IMR-90 (cell line): ENCODE measurements around the gene OPHN1. TPM values are rescaled to one million over a fixed set of nuclear protein-coding genes. Genes with fewer than 3 reads are reported as not detected.

Experiments
- ATAC-seq: fragments of 200-7000 bp; cut with Tn5 transposase; 2 replicates; pipeline ENCODE4 v1.9.1; 2020; ENCODE audit warnings: low read depth, mild to moderate bottlenecking, moderate library complexity
- BruUV-seq: library from RNA; stranded (reverse); fragments of 400-500 nt; replicated peaks from 2 replicates; lab custom pipeline; 2021; lab: Mats Ljungman, UMichigan
- CTCF ChIA-PET: fragments of 300-600 bp; formaldehyde crosslinking; extraction: SDS; loops from one replicate; lab custom pipeline; 2021; ENCODE audit warnings: antibody characterized with exemption; lab: Yijun Ruan, JAX
- POLR2A ChIA-PET: fragments of 300-600 bp; sonication (Branson Sonifier 250); formaldehyde crosslinking; loops from one replicate; lab custom pipeline; 2022; ENCODE audit warnings: antibody characterized with exemption; ENCODE audit not compliant: unreplicated experiment; lab: Charles Lee
- DNase-seq: peaks from one replicate; pipeline ENCODE4 v3.0.0; 2013
- H2AFZ ChIP-seq: replicated peaks from 2 replicates; pipeline ENCODE3; 2013; ENCODE audit warnings: low read length, mild to moderate bottlenecking; ENCODE audit not compliant: poor library complexity
- H2AK5ac ChIP-seq: 2 replicates; pipeline ENCODE4 v1.6.1; 2013; ENCODE audit warnings: low read depth, low read length, inconsistent platforms
- H2AK9ac ChIP-seq: replicated peaks from 2 replicates; pipeline ENCODE3; 2013; ENCODE audit warnings: mild to moderate bottlenecking, low read depth, low read length, moderate library complexity; ENCODE audit not compliant: poor library complexity
- H2BK120ac ChIP-seq: 2 replicates; pipeline ENCODE4 v1.6.1; 2013; ENCODE audit warnings: low read depth, low read length, inconsistent platforms
- H2BK15ac ChIP-seq: 3 replicates; pipeline ENCODE4 v1.6.1; 2013; ENCODE audit warnings: low read depth, low read length, inconsistent platforms
- H2BK20ac ChIP-seq: 2 replicates; pipeline ENCODE4 v1.6.1; 2013; ENCODE audit warnings: low read depth, mild to moderate bottlenecking, inconsistent platforms, low read length, moderate library complexity
- H2BK5ac ChIP-seq: 2 replicates; pipeline ENCODE4 v1.6.1; 2013; ENCODE audit warnings: mild to moderate bottlenecking, low read depth, low read length, inconsistent platforms; ENCODE audit not compliant: poor library complexity, severe bottlenecking
- H3K14ac ChIP-seq: replicated peaks from 2 replicates; pipeline ENCODE4 v1.6.1; 2013; ENCODE audit warnings: low read depth, low read length, inconsistent platforms
- H3K18ac ChIP-seq: 2 replicates; pipeline ENCODE4 v1.6.1; 2013; ENCODE audit warnings: low read depth, low read length, control low read depth
- H3K23ac ChIP-seq: 2 replicates; pipeline ENCODE4 v1.6.1; 2013; ENCODE audit warnings: low read depth, low read length, inconsistent platforms
- H3K27ac ChIP-seq: 2 replicates; pipeline ENCODE4 v1.5.1; 2013; ENCODE audit warnings: mild to moderate bottlenecking, control low read depth, low read length; ENCODE audit not compliant: insufficient read depth
- H3K27me3 ChIP-seq: 2 replicates; pipeline ENCODE4 v1.6.1; 2013; ENCODE audit warnings: low read length; ENCODE audit not compliant: control insufficient read depth, insufficient read depth
- H3K36me3 ChIP-seq: 2 replicates; pipeline ENCODE4 v1.6.1; 2013; ENCODE audit warnings: low read length, mixed read lengths; ENCODE audit not compliant: control insufficient read depth, insufficient read depth
- H3K4ac ChIP-seq: 2 replicates; pipeline ENCODE4 v1.6.1; 2013; ENCODE audit warnings: low read depth, low read length, inconsistent platforms
- H3K4me1 ChIP-seq: 2 replicates; pipeline ENCODE4 v1.6.1; 2013; ENCODE audit warnings: low read length, mixed read lengths; ENCODE audit not compliant: control insufficient read depth, insufficient read depth
- H3K4me2 ChIP-seq: 2 replicates; pipeline ENCODE4 v1.6.1; 2013; ENCODE audit warnings: low read depth, mild to moderate bottlenecking, control low read depth, low read length, moderate library complexity
- H3K4me3 ChIP-seq: 2 replicates; pipeline ENCODE4 v1.5.1; 2013; ENCODE audit warnings: low read depth, mild to moderate bottlenecking, control low read depth, low read length, moderate library complexity; ENCODE audit not compliant: insufficient read depth
- H3K56ac ChIP-seq: 2 replicates; pipeline ENCODE4 v1.6.1; 2013; ENCODE audit warnings: low read length, inconsistent platforms; ENCODE audit not compliant: insufficient read depth; ENCODE audit errors: extremely low read depth
- H3K79me1 ChIP-seq, 2 experiments: 2 replicates each; pipeline ENCODE4 v1.6.1; 2013; ENCODE audit warnings: low read length in 2 of 2, inconsistent platforms in 1 of 2, low read depth in 1 of 2
- H3K9ac ChIP-seq: 2 replicates; pipeline ENCODE4 v1.6.1; 2013; ENCODE audit warnings: low read depth, low read length, control low read depth
- H3K9me1 ChIP-seq: 2 replicates; pipeline ENCODE4 v1.6.1; 2013; ENCODE audit warnings: low read length, inconsistent platforms; ENCODE audit not compliant: insufficient read depth
- H3K9me3 ChIP-seq: 2 replicates; pipeline ENCODE4 v1.6.1; 2013; ENCODE audit warnings: low read length; ENCODE audit not compliant: control insufficient read depth, insufficient read depth
- H4K20me1 ChIP-seq: 2 replicates; pipeline ENCODE4 v1.6.1; 2013; ENCODE audit warnings: low read length, inconsistent platforms; ENCODE audit not compliant: insufficient read depth
- H4K5ac ChIP-seq: 2 replicates; pipeline ENCODE4 v1.6.1; 2013; ENCODE audit warnings: mild to moderate bottlenecking, low read depth, low read length, control low read depth
- H4K8ac ChIP-seq, 2 experiments: 2 replicates each; pipeline ENCODE4 v1.6.1; 2013; ENCODE audit warnings: low read depth in 2 of 2, low read length in 2 of 2, control low read depth in 1 of 2, inconsistent platforms in 1 of 2
- H4K91ac ChIP-seq: 2 replicates; pipeline ENCODE4 v1.6.1; 2013; ENCODE audit warnings: low read depth, low read length, inconsistent platforms; ENCODE audit not compliant: insufficient read depth
- BHLHE40 ChIP-seq: fragments of 150-350 bp; IDR thresholded peaks from 2 replicates; pipeline ENCODE4 v1.6.1; 2016; ENCODE audit warnings: mild to moderate bottlenecking, low read depth, low read length
- CEBPB ChIP-seq: IDR thresholded peaks from 2 replicates; pipeline ENCODE4 v1.6.1; 2012; ENCODE audit warnings: low read depth, low read length, improper control_type of control experiment
- CHD1 ChIP-seq: IDR thresholded peaks from 2 replicates; pipeline ENCODE4 v1.6.1; 2012; ENCODE audit warnings: low read depth, low read length, improper control_type of control experiment
- FOS ChIP-seq: fragments of 150-350 bp; IDR thresholded peaks from 2 replicates; pipeline ENCODE4 v1.6.1; 2016; ENCODE audit warnings: low read depth, low read length
- MAFK ChIP-seq: IDR thresholded peaks from 2 replicates; pipeline ENCODE4 v1.6.1; 2012; ENCODE audit warnings: low read depth, low read length, improper control_type of control experiment
- MAZ ChIP-seq: IDR thresholded peaks from 2 replicates; pipeline ENCODE4 v1.6.1; 2012; ENCODE audit warnings: low read depth, mild to moderate bottlenecking, low read length, improper control_type of control experiment, moderate library complexity, borderline replicate concordance
- MXI1 ChIP-seq: IDR thresholded peaks from 2 replicates; pipeline ENCODE4 v1.6.1; 2012; ENCODE audit warnings: low read depth, mild to moderate bottlenecking, low read length, moderate library complexity, borderline replicate concordance
- NFE2L2 ChIP-seq: fragments of 150-350 bp; IDR thresholded peaks from 2 replicates; pipeline ENCODE4 v1.6.1; 2016; ENCODE audit warnings: low read depth, mild to moderate bottlenecking, low read length
- POLR2A ChIP-seq: IDR thresholded peaks from 2 replicates; pipeline ENCODE4 v1.6.1; 2012; ENCODE audit warnings: mild to moderate bottlenecking, low read depth, low read length
- RAD21 ChIP-seq: IDR thresholded peaks from 2 replicates; pipeline ENCODE4 v1.6.1; 2012; ENCODE audit warnings: low read length, improper control_type of control experiment
- RCOR1 ChIP-seq: IDR thresholded peaks from 2 replicates; pipeline ENCODE4 v1.6.1; 2012; ENCODE audit warnings: mild to moderate bottlenecking, low read length, improper control_type of control experiment; ENCODE audit not compliant: insufficient replicate concordance
- RFX5 ChIP-seq: IDR thresholded peaks from 2 replicates; pipeline ENCODE4 v1.8.0; 2012; ENCODE audit warnings: low read depth, mild to moderate bottlenecking, low read length, moderate library complexity
- SMC3 ChIP-seq: fragments of 150-350 bp; IDR thresholded peaks from 2 replicates; pipeline ENCODE4 v1.6.1; 2016; ENCODE audit warnings: low read depth, mild to moderate bottlenecking, antibody characterized with exemption, low read length, moderate library complexity
- WGBS, 2 experiments: methylation state at CpG; one replicate each; pipeline versions ENCODE4 v1.1.5 to v1.1.7; 2013; ENCODE audit warnings: missing lambda C conversion rate in 2 of 2; ENCODE audit not compliant: insufficient read length in 1 of 2; ENCODE audit errors: extremely low coverage in 2 of 2; 5-methylcytosine and 5-hydroxymethylcytosine counted together
- dilution Hi-C: fragments of 300-500 bp; cut with HindIII; formaldehyde crosslinking; loops from one replicate; pipeline ENCODE4 v1.14.3; 2018; ENCODE audit warnings: low sequenced_read_pairs; ENCODE audit not compliant: unreplicated experiment
- in situ Hi-C: fragments of 300-500 bp; cut with MboI; formaldehyde crosslinking; loops from 3 replicates; pipeline ENCODE4 v1.14.3; 2019; ENCODE audit warnings: low sequenced_read_pairs, inconsistent platforms, mixed read lengths
- intact Hi-C: fragments of 100-400 bp; cut with micrococcal nuclease; formaldehyde crosslinking; loops from 2 replicates; pipeline ENCODE4 v1.10.0; 2022
- polyA plus RNA-seq, 3 experiments: library from polyadenylated mRNA; depleted of rRNA; stranded (reverse); fragments of >200 nt; gene quantifications; 2 replicates each; pipeline ENCODE4 v1.2.3, GENCODE V29; 2012; ENCODE audit warnings: low replicate concordance in 1 of 3
- total RNA-seq: library from RNA; depleted of rRNA; stranded (reverse); fragments of >200 nt; gene quantifications from 2 replicates; pipeline ENCODE4 v1.2.3, GENCODE V29; 2012
- TF ChIP-seq, protein P1 (sequence below): fragments of 150-350 bp; IDR thresholded peaks from 2 replicates; pipeline ENCODE4 v1.6.1; 2016; ENCODE audit warnings: low read depth, mild to moderate bottlenecking, low read length, moderate library complexity, borderline replicate concordance
- TF ChIP-seq, protein P2 (sequence below): conservative IDR thresholded peaks from 2 replicates; pipeline ENCODE4 v1.5.1; 2012; ENCODE audit warnings: mild to moderate bottlenecking, low read depth, low read length, improper control_type of control experiment
- TF ChIP-seq, protein P3 (sequence below): fragments of 150-350 bp; IDR thresholded peaks from 2 replicates; pipeline ENCODE4 v1.6.1; 2017; ENCODE audit warnings: mild to moderate bottlenecking, antibody characterized with exemption, low read length, low read depth

The OPHN1 gene
- total and polyA plus RNA-seq, 2 of the 4 experiments (the other 2 are of a cell fraction), result 4.0 to 13.1 TPM

DNA sequence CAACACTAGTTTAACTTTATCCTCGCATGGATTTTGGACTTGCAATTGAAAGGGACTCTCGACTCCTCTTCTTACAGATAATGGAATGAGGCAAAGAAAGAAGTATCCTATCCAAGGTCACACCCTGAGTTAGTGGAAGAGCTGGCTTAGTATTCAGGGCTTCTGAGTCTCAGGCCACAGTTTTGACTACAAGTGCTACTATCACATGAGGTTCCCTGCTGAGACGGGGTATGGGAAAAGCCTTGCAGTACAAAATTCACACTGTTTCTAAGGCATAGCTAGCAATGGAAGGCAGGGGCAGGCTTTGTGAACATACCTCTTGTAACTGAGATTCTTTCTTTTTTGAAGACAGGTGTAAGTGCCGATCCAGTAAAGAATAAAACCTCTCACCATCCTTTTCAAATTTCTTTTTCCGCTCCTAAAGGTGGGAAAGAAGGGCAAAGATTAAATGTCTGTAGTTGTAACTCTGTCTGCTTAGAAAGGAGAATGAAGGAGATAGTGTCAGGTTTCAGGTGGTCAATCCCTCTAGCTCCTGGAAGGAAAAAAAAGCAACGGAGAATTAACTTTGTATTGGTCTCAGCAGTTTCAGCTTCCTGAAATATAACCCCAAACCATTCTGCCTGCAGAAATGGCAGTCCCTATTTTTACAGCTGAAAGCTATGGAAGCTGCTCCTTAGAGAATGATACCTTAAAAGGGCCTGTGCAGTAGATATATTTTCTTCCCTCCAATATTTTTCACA lies 199.0 kb downstream of the OPHN1 start:
- Histone ChIP-seq H3K4me1 (no peaks in the 10 kb centered on the region), H3K4ac (no peak overlapping the region), H3K18ac (no peak overlapping the region), H2BK15ac (no peak overlapping the region), H3K79me1 (no peaks in the 10 kb centered on the region), H3K56ac (no peak overlapping the region), H3K4me2 (no peak overlapping the region), H3K14ac (no peak overlapping the region), H4K8ac (no peak overlapping the region), H2BK20ac (no peak overlapping the region), H2AFZ (no peak overlapping the region), H4K5ac (no peak overlapping the region), H4K20me1 (no peaks in the 10 kb centered on the region), H3K27me3 (no peaks in the 10 kb centered on the region), H3K9ac (no peak overlapping the region), H2BK5ac (no peak overlapping the region), H4K91ac (no peak overlapping the region), H3K9me3 (no peaks in the 10 kb centered on the region), H2AK5ac (no peak overlapping the region), H3K9me1 (no peaks in the 10 kb centered on the region), H3K4me3 (no peak overlapping the region), H3K27ac (no peak overlapping the region), H3K23ac (no peak overlapping the region), H2AK9ac (no peak overlapping the region), H2BK120ac (no peak overlapping the region), H3K36me3 (no peaks in the 10 kb centered on the region)
- BruUV-seq, result no TSS peak
- no CpG with 5 or more reads among the region's 6 CpGs for WGBS, 2 experiments
- dilution Hi-C loops, result no loop called here
- no peak for ATAC-seq
- POLR2A ChIA-PET, result no interaction called here
- CTCF ChIA-PET, result no interaction called here
- TF ChIP-seq BHLHE40 (no peak), RAD21 (no peak), SMC3 (no peak), RFX5 (no peak), CHD1 (no peak), POLR2A (no peak), RCOR1 (no peak), MAZ (no peak), CEBPB (no peak), MXI1 (no peak), MAFK (no peak), NFE2L2 (no peak), FOS (no peak)
- TF ChIP-seq, protein P1, sequence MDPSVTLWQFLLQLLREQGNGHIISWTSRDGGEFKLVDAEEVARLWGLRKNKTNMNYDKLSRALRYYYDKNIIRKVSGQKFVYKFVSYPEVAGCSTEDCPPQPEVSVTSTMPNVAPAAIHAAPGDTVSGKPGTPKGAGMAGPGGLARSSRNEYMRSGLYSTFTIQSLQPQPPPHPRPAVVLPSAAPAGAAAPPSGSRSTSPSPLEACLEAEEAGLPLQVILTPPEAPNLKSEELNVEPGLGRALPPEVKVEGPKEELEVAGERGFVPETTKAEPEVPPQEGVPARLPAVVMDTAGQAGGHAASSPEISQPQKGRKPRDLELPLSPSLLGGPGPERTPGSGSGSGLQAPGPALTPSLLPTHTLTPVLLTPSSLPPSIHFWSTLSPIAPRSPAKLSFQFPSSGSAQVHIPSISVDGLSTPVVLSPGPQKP, result no peak
- TF ChIP-seq, protein P2, sequence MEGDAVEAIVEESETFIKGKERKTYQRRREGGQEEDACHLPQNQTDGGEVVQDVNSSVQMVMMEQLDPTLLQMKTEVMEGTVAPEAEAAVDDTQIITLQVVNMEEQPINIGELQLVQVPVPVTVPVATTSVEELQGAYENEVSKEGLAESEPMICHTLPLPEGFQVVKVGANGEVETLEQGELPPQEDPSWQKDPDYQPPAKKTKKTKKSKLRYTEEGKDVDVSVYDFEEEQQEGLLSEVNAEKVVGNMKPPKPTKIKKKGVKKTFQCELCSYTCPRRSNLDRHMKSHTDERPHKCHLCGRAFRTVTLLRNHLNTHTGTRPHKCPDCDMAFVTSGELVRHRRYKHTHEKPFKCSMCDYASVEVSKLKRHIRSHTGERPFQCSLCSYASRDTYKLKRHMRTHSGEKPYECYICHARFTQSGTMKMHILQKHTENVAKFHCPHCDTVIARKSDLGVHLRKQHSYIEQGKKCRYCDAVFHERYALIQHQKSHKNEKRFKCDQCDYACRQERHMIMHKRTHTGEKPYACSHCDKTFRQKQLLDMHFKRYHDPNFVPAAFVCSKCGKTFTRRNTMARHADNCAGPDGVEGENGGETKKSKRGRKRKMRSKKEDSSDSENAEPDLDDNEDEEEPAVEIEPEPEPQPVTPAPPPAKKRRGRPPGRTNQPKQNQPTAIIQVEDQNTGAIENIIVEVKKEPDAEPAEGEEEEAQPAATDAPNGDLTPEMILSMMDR, result no peak
- TF ChIP-seq, protein P3, sequence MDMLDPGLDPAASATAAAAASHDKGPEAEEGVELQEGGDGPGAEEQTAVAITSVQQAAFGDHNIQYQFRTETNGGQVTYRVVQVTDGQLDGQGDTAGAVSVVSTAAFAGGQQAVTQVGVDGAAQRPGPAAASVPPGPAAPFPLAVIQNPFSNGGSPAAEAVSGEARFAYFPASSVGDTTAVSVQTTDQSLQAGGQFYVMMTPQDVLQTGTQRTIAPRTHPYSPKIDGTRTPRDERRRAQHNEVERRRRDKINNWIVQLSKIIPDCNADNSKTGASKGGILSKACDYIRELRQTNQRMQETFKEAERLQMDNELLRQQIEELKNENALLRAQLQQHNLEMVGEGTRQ, result no peak
- intact Hi-C loops, result no loop called here
- no peak for DNase-seq
- in situ Hi-C loops, result no loop called here
